GM21825 (cell line): ENCODE data around the gene SPG7.

Experiments used
- ATAC-seq: cut with Tn5 transposase; IDR thresholded peaks from one replicate; pipeline ENCODE4 v1.9.1; 2021; ENCODE audit warnings: mild to moderate bottlenecking, moderate library complexity; ENCODE audit not compliant: unreplicated experiment

The SPG7 gene

GRCh38 chr16:89545044-89545830 is 37.0 kb downstream of the SPG7 start:
- no peak for ATAC-seq

DNA sequence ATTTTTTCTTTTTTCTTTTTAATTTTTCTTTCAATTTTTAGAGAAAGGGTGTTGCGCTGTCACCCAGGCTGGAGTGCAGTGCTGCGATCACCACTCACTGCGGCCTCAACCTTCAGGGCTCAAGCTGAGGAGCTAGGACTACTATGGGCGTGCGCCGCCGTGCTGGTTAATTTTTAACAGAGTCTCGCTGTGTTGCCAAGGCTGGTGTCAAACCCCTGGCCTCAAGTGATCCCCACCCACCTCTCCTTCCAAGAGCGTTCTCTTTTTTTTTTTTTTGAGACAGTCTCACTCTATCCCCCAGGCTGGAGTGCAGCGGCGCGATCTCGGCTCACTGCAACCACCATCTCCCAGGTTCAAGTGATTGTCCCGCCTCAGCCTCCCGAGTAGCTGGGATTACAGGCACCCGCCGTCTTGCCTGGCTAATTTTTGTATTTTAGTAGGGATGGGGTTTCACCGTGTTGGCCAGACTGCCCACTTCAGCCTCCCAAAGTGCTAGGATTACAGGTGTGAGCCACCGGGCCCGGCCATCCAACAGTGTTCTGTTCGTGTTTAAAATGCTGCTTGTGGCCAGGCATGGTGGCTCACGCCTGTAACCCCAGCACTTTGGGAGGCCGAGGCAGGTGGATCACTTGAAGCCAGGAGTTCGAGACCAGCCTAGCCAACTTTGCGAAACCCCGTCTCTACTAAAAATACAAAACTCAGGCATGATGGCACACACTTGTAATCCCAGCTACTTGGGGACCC is 37.8 kb downstream of the SPG7 start:
- no peak for ATAC-seq

GRCh38 chr16:89546781-89547180 is 38.6 kb downstream of the SPG7 start:
- no peak for ATAC-seq

GRCh38 chr16:89547291-89547690 is 39.1 kb downstream of the SPG7 start:
- ATAC-seq = no peak

DNA sequence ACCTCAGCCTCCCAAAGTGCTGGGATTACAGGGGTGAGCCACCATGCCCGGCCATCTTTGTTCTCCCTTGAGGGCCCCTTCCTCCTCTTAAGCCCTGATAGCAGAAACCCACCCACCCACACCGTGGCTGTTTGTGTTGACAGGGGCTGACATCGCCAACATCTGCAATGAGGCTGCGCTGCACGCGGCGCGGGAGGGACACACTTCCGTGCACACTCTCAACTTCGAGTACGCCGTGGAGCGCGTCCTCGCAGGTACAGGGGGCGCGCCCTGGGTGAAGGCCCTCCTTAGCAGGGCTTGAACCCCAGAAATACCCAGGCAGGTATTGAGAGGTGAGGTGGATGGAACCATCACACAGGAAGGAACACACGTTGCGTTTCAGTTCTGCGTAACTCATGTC is 39.7 kb downstream of the SPG7 start:
- ATAC-seq = no peak

DNA sequence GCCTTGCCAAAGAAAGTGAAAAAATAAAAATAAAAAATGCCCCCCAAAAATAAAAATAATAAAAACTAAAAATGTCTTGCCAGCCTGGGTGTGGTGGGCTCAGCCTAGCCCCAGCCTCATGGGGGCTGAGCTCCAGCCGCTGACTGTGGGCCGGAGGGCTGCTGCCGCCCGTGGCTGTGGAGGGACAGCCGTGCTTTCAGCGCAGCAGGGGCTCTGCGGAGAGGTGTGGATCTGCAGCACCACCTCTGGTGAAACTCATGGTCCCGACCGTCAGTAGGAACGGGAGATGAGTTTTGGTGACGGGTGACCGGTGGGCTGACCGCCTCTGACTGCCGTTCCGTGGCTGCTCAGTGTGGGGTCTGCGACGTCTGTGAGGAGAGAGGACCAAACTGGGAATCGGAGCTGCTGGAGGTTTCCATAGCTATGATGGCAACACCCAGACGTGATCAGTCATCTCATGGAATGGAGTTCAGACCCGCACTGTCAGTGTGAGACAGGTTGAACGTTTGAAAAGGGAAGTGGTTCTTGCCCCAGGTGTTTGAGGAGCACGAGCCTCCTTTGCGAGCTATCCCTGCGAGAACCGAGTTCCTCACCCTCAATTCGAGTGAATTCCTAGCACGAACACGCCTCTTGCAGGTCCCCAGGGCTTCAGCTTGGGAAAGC is 40.3 kb downstream of the SPG7 start:
- no peak for ATAC-seq

GRCh38 chr16:89549007-89549700 is 41.0 kb downstream of the SPG7 start:
- no peak for ATAC-seq

- no peak for ATAC-seq
These were observed 42.3 kb downstream of the SPG7 start for GRCh38 chr16:89550421-89551007.

GRCh38 chr16:89552329-89552728 is 44.1 kb downstream of the SPG7 start:
- no peak for ATAC-seq

- no peak for ATAC-seq
These were observed 44.7 kb downstream of the SPG7 start for GRCh38 chr16:89552913-89553312.

DNA sequence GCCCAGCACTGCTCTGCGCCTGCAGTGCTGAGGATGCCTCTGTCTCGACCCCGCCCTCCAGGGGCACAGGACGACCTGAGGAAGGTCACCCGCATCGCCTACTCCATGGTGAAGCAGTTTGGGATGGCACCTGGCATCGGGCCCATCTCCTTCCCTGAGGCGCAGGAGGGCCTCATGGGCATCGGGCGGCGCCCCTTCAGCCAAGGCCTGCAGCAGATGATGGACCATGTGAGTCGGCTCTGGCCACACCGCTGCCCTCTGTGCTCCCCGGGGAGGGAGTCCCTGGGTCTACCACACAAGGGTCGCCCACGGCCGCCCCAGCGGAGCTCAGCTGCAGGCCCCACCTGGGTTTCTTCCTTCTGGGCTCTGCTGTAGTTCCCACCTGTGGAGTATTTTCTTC is 45.5 kb downstream of the SPG7 start:
- ATAC-seq = no peak

- no peak for ATAC-seq
These were observed 46.1 kb downstream of the SPG7 start for GRCh38 chr16:89554343-89554742.

GRCh38 chr16:89555265-89555664 is 47.1 kb downstream of the SPG7 start:
- ATAC-seq = no peak

DNA sequence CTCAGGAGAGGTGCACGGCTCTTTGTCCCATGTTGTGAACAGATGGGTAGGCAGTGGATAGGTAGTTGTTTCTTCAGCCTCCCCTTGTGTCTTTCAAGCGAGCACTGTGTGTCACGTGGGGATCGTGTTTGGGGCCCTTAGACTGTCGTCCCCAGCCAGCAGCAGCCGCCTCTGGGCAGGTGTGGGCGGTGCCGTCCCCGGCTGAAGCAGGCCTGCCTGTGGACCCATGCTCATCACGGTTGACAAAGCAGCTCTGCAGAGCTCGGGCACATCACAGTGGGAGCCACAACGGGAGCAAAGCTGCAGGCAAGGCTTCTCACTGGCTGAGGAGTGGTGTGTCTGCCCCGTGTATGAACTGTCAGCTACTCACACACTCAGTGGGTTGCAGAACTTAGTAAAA is 47.6 kb downstream of the SPG7 start:
- ATAC-seq = no peak

- ATAC-seq = peak; percentile 31
These were observed 48.8 kb downstream of the SPG7 start for GRCh38 chr16:89556750-89557689.

DNA sequence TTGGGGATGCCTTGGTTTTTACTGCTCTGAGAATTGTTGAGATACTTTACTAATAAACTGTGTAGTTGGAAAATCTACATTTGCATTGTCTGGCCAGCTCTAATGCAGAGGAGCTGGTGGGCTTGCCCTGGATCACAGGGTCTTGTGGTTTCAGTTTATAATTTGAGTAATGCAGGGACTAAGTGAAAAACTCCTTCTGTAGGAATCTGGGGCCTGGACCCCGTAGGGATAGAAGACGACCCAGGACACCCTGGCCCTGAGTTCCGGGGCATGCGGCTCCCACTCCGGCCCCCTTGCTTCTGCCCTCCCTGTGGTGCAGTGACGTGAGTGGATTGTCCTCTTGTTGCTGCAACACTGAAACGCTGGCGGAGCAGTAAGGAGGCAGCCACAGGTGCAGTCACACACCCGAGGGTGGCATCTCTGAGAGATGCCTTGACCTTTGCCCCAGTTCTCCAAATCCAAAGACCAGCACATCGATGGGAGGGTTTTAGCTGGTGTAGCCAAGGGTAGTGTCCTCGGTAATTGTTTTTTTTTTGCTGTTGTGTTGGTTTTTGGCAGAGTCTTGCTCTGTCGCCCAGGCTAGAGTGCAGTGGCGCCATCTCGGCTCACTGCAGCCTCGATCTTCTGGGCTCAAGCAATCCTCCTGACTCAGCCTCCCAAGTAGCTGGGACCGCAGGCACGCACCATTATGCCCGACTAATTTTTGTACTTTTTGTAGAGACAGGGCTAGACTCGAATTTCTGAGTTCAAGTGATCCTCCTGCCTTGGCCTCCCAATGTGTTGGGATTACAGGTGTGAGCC is 49.7 kb downstream of the SPG7 start:
- no peak for ATAC-seq

DNA sequence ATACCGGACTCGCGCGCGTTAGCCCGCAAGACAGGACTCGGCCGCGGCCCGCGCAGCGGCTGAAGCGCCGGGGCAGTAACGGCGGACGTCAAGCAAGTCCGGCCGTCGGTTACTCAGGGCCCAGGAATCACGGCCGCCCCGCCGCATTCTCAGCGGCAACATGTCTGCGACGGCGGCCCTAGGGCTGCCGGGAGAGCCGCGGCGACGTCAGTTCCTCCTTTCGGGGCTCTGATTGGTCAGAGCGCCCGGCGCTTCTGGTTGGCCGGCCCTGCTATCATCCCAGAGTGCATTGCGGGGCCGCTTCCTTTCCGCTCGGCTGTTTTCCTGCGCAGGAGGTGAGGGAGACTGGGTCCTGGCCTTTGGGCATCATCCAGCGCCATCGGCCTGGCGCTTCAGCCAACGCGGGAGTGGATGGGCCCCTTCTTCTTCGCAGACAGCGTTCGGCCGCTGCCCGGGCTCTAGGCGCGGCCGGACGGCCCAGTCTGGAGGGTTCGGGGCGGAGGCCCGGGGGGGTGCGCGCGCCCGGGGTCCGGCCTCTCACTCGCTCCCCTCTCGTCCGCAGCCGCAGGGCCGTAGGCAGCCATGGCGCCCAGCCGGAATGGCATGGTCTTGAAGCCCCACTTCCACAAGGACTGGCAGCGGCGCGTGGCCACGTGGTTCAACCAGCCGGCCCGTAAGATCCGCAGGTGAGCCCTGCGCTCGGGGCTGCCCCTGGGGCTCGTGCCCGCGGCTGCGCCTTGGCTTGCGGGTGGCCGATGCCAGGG is 52.4 kb downstream of the SPG7 start, which contains the start of gene RPL13:
TSS of gene RPL13 (plus strand) at position 305 of the 764 bp plus-strand sequence. CDS start at position 583, 278 bp downstream.
- ATAC-seq = peak; percentile 76
